Keratinocyte (primary cell): ENCODE data around the gene PTPRR. TPM values are rescaled to one million over a fixed set of nuclear protein-coding genes. Genes with fewer than 3 reads are reported as not detected.
"Not testable (repeated sequence)": the region's sequence is repeated elsewhere in the genome, so short reads cannot be mapped to it uniquely, and the experiment has no call there.

Experiments used
- DNase-seq: peaks from one replicate; pipeline ENCODE4 v3.0.0-alpha.2; 2011; ENCODE audit warnings: low read depth, missing footprints, low spot score
- FAIRE-seq: peaks from 2 replicates; lab custom pipeline; 2011; peaks lifted over from hg19 to GRCh38; lab: Jason Lieb, UNC
- H2AFZ ChIP-seq: 2 replicates; pipeline ENCODE4 v1.6.0; 2012; ENCODE audit warnings: low read length, control low read depth, inconsistent platforms; ENCODE audit not compliant: control insufficient read depth
- H3K27ac ChIP-seq: 2 replicates; pipeline ENCODE4 v1.5.1; 2011; ENCODE audit warnings: low read length; ENCODE audit not compliant: control insufficient read depth, insufficient read depth
- H3K27me3 ChIP-seq: 3 replicates; pipeline ENCODE4 v1.6.0; 2011; ENCODE audit warnings: low read length; ENCODE audit not compliant: control insufficient read depth, insufficient read depth; ENCODE audit errors: extremely low read depth
- H3K36me3 ChIP-seq, 2 experiments: 2 replicates in 1 of 2; 3 replicates in 1 of 2; pipeline ENCODE4 v1.5.1; 2011; ENCODE audit warnings: low read length in 2 of 2, mild to moderate bottlenecking in 1 of 2; ENCODE audit not compliant: control insufficient read depth in 2 of 2, insufficient read depth in 2 of 2; ENCODE audit errors: extremely low read depth in 1 of 2
- H3K4me1 ChIP-seq: 3 replicates; pipeline ENCODE4 v1.5.1; 2011; ENCODE audit warnings: low read length; ENCODE audit not compliant: control insufficient read depth, insufficient read depth; ENCODE audit errors: extremely low read depth
- H3K4me2 ChIP-seq: 3 replicates; pipeline ENCODE4 v1.6.0; 2011; ENCODE audit warnings: low read depth, low read length; ENCODE audit not compliant: control insufficient read depth, insufficient read depth; ENCODE audit errors: extremely low read depth
- H3K4me3 ChIP-seq, 3 experiments: fragments of 200-600 bp in 1 of 3; sonication (generic) in 1 of 3; 2 replicates in 2 of 3; 3 replicates in 1 of 3; pipeline ENCODE4 v1.5.1; 2011 to 2016; ENCODE audit warnings: low read length in 3 of 3, mild to moderate bottlenecking in 3 of 3, control low read depth in 2 of 3, inconsistent platforms in 1 of 3, low read depth in 1 of 3, mixed read lengths in 1 of 3, mixed run types in 1 of 3, moderate library complexity in 1 of 3; ENCODE audit not compliant: control insufficient read depth in 2 of 3, insufficient read depth in 2 of 3; ENCODE audit errors: extremely low read depth in 1 of 3
- H3K79me2 ChIP-seq: 2 replicates; pipeline ENCODE4 v1.6.0; 2012; ENCODE audit warnings: low read length; ENCODE audit not compliant: control insufficient read depth, insufficient read depth
- H3K9ac ChIP-seq: 3 replicates; pipeline ENCODE4 v1.6.0; 2011; ENCODE audit warnings: low read length; ENCODE audit not compliant: control insufficient read depth, insufficient read depth; ENCODE audit errors: extremely low read depth
- H3K9me1 ChIP-seq: 3 replicates; pipeline ENCODE4 v1.6.0; 2011; ENCODE audit warnings: low read length; ENCODE audit not compliant: control insufficient read depth, insufficient read depth; ENCODE audit errors: extremely low read depth
- H3K9me3 ChIP-seq: 2 replicates; pipeline ENCODE4 v1.5.1; 2012; ENCODE audit warnings: low read depth, low read length; ENCODE audit not compliant: control insufficient read depth
- H4K20me1 ChIP-seq: 3 replicates; pipeline ENCODE4 v1.6.0; 2011; ENCODE audit warnings: low read length; ENCODE audit not compliant: control insufficient read depth, insufficient read depth; ENCODE audit errors: extremely low read depth
- CTCF ChIP-seq, 3 experiments: IDR thresholded peaks in 1 of 3; conservative IDR thresholded peaks in 1 of 3; optimal IDR thresholded peaks in 1 of 3; 2 replicates in 2 of 3; 3 replicates in 1 of 3; pipeline versions ENCODE3 to v1.5.1; 2011; ENCODE audit warnings: low read length in 3 of 3, mild to moderate bottlenecking in 3 of 3, moderate library complexity in 2 of 3, control low read depth in 1 of 3, inconsistent platforms in 1 of 3; ENCODE audit not compliant: insufficient read depth in 2 of 3; ENCODE audit errors: extremely low read depth in 1 of 3
- EZH2 ChIP-seq: IDR thresholded peaks from one replicate; pipeline ENCODE4 v1.6.1; 2012; ENCODE audit warnings: inconsistent platforms, mild to moderate bottlenecking, low read length, moderate library complexity
- dilution Hi-C: fragments of 300-500 bp; cut with MboI; formaldehyde crosslinking; loops from one replicate; pipeline ENCODE4 v1.7.0; 2020; ENCODE audit warnings: low sequenced_read_pairs; ENCODE audit not compliant: extremely low pct_ligation_motif_present
- polyA plus RNA-seq, 5 experiments: library from polyadenylated mRNA; depleted of rRNA in 3 of 5; stranded (reverse) in 3 of 5; stranded (forward) in 1 of 5; unstranded in 1 of 5; fragments of >200 nt; gene quantifications; 1 replicate in 1 of 5; 2 replicates in 3 of 5; 3 replicates in 1 of 5; pipeline versions ENCODE4 v1.2.1 to v1.2.3, GENCODE V29; 2011 to 2012; ENCODE audit warnings: missing spikeins in 2 of 5, low read depth in 1 of 5, low replicate concordance in 1 of 5

The PTPRR gene
- polyA plus RNA-seq, 1 donor (not counting 4 experiments of a cell fraction or from before 2014, with no cell fraction given): 3.1 TPM

DNA sequence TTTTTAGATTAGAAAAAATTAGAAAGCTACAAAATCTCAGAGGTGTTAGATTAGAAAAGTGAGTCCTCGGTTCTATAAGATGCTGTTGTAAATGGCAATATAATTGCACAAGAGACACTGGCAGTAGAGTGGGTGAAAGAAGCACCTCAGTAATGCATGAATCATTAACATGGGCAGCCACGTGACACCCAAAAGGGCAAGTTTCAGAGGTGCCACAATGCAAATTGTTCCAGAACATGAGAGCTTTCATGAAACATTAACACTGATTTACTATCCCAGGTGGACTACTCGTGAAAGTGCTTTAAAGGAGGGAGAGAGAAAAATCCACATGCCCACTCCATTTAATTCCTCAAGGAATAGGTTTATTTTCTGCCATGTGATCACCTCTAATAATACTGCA lies 108.4 kb downstream of the PTPRR start:
- FAIRE-seq (no peak), DNase-seq (no peak)
- no peaks in the 10 kb centered on the region for H3K4me1 ChIP-seq
- H3K27me3 ChIP-seq: no peaks in the 10 kb centered on the region
- H3K9me3 ChIP-seq: no peaks in the 10 kb centered on the region
- no peak overlapping the region for H3K4me2 ChIP-seq
- H3K36me3 ChIP-seq: no peaks in the 10 kb centered on the region
- dilution Hi-C loops: no loop called here
- no peak overlapping the region for H3K4me3 ChIP-seq
- H3K27ac ChIP-seq: no peak overlapping the region
- no peaks in the 10 kb centered on the region for H3K9me1 ChIP-seq
- H2AFZ ChIP-seq: no peak overlapping the region
- no peaks in the 10 kb centered on the region for H3K79me2 ChIP-seq
- H4K20me1 ChIP-seq: no peaks in the 10 kb centered on the region
- TF ChIP-seq CTCF (optimal IDR thresholded peaks at IDR 0.05 in 1 of 3, IDR thresholded peaks at IDR 0.05 in 1 of 3, conservative IDR thresholded peaks at IDR 0.05 in 1 of 3; ENCODE audit: extremely low read depth in 1 of 3, insufficient read depth in 2 of 3, low read length in 3 of 3): no peak
- no peak for TF ChIP-seq EZH2
- no peak overlapping the region for H3K9ac ChIP-seq

GRCh38 chr12:70809887-70810286 lies 110.7 kb downstream of the PTPRR start:
- no peak for DNase-seq
- dilution Hi-C loops: no loop called here
- H4K20me1 ChIP-seq: no peaks in the 10 kb centered on the region
- no peaks in the 10 kb centered on the region for H3K4me1 ChIP-seq
- H3K27ac ChIP-seq: no peak overlapping the region
- no peak for TF ChIP-seq EZH2
- no peak for TF ChIP-seq CTCF (optimal IDR thresholded peaks at IDR 0.05 in 1 of 3, IDR thresholded peaks at IDR 0.05 in 1 of 3, conservative IDR thresholded peaks at IDR 0.05 in 1 of 3; ENCODE audit: extremely low read depth in 1 of 3, insufficient read depth in 2 of 3, low read length in 3 of 3)
- H3K4me3 ChIP-seq: no peak overlapping the region
- H3K27me3 ChIP-seq: no peaks in the 10 kb centered on the region
- H3K4me2 ChIP-seq: no peak overlapping the region
- no peaks in the 10 kb centered on the region for H3K9me1 ChIP-seq
- FAIRE-seq: no peak
- H3K9me3 ChIP-seq: no peaks in the 10 kb centered on the region
- H2AFZ ChIP-seq: no peak overlapping the region
- H3K9ac ChIP-seq: no peak overlapping the region
- H3K79me2 ChIP-seq: no peaks in the 10 kb centered on the region
- no peaks in the 10 kb centered on the region for H3K36me3 ChIP-seq

DNA sequence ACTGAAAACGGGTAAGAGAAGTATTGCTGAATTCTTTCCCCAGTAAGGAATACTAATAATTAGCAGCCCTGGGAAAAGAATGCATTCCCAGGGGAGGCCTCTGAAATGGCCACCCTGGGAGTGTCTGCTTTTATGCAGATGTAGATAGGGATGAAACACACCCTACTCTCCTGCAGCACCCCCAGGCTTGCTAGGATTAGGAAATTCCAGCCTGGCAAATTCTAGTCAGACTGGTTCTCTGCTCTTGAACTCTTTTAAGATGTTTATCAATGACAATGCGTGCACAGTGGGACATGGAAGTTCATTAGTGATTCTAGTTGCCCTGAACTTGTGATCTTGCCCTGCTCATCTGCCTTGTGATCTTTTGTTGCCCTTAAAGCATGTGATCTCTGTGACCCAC lies 112.5 kb downstream of the PTPRR start:
- H3K27ac ChIP-seq, H3K4me3 ChIP-seq, H3K27me3 ChIP-seq, H3K9ac ChIP-seq, H2AFZ ChIP-seq, H3K4me1 ChIP-seq, DNase-seq, dilution Hi-C loops, H3K4me2 ChIP-seq, H3K9me1 ChIP-seq, H3K36me3 ChIP-seq, FAIRE-seq, H3K9me3 ChIP-seq, H4K20me1 ChIP-seq, H3K79me2 ChIP-seq: not testable (repeated sequence)
